Caco-2 (cell line): Measurements from ENCODE around the gene FAM81A. TPM values are rescaled to one million over a fixed set of nuclear protein-coding genes. Genes with fewer than 3 reads are reported as not detected.

Source experiments
- BruUV-seq: library from RNA; stranded (reverse); fragments of 400-500 nt; replicated peaks from 2 replicates; lab custom pipeline; 2021; lab: Mats Ljungman, UMichigan
- CTCF ChIA-PET: fragments of 300-600 bp; sonication (Branson Sonifier 250); formaldehyde crosslinking; loops from one replicate; lab custom pipeline; 2022; ENCODE audit warnings: antibody characterized with exemption; lab: Charles Lee
- POLR2A ChIA-PET: fragments of 300-600 bp; sonication (Branson Sonifier 250); formaldehyde crosslinking; loops from one replicate; lab custom pipeline; 2022; ENCODE audit warnings: antibody characterized with exemption; lab: Charles Lee
- DNase-seq, 2 experiments: peaks; one replicate each; pipeline versions ENCODE4 v3.0.0 to v3.0.0-alpha.2; 2020 to 2022
- H3K27me3 ChIP-seq: replicated peaks from 2 replicates; pipeline ENCODE4 v1.6.0; 2011; ENCODE audit warnings: low read length; ENCODE audit not compliant: control insufficient read depth, insufficient read depth
- H3K36me3 ChIP-seq: 2 replicates; pipeline ENCODE4 v1.5.1; 2011; ENCODE audit warnings: low read length; ENCODE audit not compliant: control insufficient read depth, insufficient read depth
- H3K4me1 ChIP-seq: fragments of 250-450 bp; sonication (Bioruptor Pico); 2 replicates; pipeline ENCODE4 v1.5.1; 2020; ENCODE audit warnings: mild to moderate bottlenecking
- H3K4me3 ChIP-seq: 2 replicates; pipeline ENCODE4 v1.5.1; 2011; ENCODE audit warnings: low read depth, mild to moderate bottlenecking, control low read depth, low read length
- H3K9me3 ChIP-seq: fragments of 250-450 bp; sonication (Bioruptor Pico); 2 replicates; pipeline ENCODE4 v1.5.1; 2020; ENCODE audit warnings: mild to moderate bottlenecking, moderate library complexity
- H3K27ac Mint-ChIP-seq: one replicate; pipeline ENCODE4 v1.8.0; 2022; ENCODE audit warnings: mixed read lengths; ENCODE audit not compliant: unreplicated experiment
- H3K27me3 Mint-ChIP-seq: one replicate; pipeline ENCODE4 v1.8.0; 2022; ENCODE audit warnings: mixed read lengths; ENCODE audit not compliant: insufficient read depth, unreplicated experiment
- H3K36me3 Mint-ChIP-seq: one replicate; pipeline ENCODE4 v1.8.0; 2022; ENCODE audit warnings: mild to moderate bottlenecking, mixed read lengths; ENCODE audit not compliant: insufficient read depth, unreplicated experiment
- H3K4me1 Mint-ChIP-seq: one replicate; pipeline ENCODE4 v1.8.0; 2022; ENCODE audit warnings: low read depth, mixed read lengths; ENCODE audit not compliant: unreplicated experiment
- H3K4me3 Mint-ChIP-seq: one replicate; pipeline ENCODE4 v1.8.0; 2022; ENCODE audit warnings: mild to moderate bottlenecking, moderate library complexity, mixed read lengths; ENCODE audit not compliant: unreplicated experiment
- H3K9me3 Mint-ChIP-seq: one replicate; pipeline ENCODE4 v1.8.0; 2022; ENCODE audit warnings: mixed read lengths; ENCODE audit not compliant: unreplicated experiment
- intact Hi-C: fragments of 100-400 bp; cut with micrococcal nuclease; formaldehyde crosslinking; loops from one replicate; pipeline ENCODE4 v1.10.0; 2022; ENCODE audit not compliant: unreplicated experiment
- total RNA-seq: library from RNA; stranded (reverse); gene quantifications from 2 replicates; pipeline ENCODE4 v1.2.3, GENCODE V29; 2022
- TF ChIP-seq, protein P1 (sequence below), 2 experiments: fragments of 200-600 bp in 1 of 2; IDR thresholded peaks; 1 replicate in 1 of 2; 2 replicates in 1 of 2; pipeline versions ENCODE4 v1.5.1 to v1.8.0; 2011 to 2022; ENCODE audit warnings: antibody characterized with exemption in 1 of 2, control low read depth in 1 of 2, inconsistent platforms in 1 of 2, low read depth in 1 of 2, low read length in 1 of 2, mild to moderate bottlenecking in 1 of 2, moderate library complexity in 1 of 2; ENCODE audit not compliant: insufficient read depth in 1 of 2, severe bottlenecking in 1 of 2, unreplicated experiment in 1 of 2

Gene FAM81A
- total RNA-seq, 1 experiment from 2014 or later: 6.8 TPM

DNA sequence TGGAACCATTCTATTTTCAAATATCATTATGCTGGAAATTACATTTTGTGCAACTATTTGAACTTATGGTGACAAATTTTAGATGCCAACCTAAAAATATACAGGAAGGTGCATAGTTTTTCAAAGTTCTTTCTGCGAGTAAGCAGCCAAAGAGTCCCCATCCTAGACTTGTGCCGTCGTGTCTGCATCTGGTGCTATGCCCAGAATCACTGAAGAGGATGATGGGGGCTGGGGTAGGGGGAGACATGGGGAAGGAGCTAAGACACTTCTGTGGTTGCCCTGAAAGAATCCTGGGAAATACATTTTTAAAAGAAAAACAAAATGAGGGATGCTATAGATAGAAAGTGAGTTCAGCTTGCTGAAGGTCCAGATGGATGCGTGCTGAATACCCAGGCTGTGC lies 21.2 kb upstream of the FAM81A start:
- H3K36me3 Mint-ChIP-seq: no peaks in the 10 kb centered on the region
- ChIA-PET CTCF (no interaction called here), POLR2A (no interaction called here)
- DNase-seq: no peak
- Histone ChIP-seq H3K4me3 (no peak overlapping the region), H3K27me3 (no peaks in the 10 kb centered on the region), H3K36me3 (no peaks in the 10 kb centered on the region), H3K4me1 (no peaks in the 10 kb centered on the region), H3K9me3 (no peaks in the 10 kb centered on the region)
- H3K4me3 Mint-ChIP-seq: no peak overlapping the region
- H3K9me3 Mint-ChIP-seq: no peaks in the 10 kb centered on the region
- TF ChIP-seq, protein P1, sequence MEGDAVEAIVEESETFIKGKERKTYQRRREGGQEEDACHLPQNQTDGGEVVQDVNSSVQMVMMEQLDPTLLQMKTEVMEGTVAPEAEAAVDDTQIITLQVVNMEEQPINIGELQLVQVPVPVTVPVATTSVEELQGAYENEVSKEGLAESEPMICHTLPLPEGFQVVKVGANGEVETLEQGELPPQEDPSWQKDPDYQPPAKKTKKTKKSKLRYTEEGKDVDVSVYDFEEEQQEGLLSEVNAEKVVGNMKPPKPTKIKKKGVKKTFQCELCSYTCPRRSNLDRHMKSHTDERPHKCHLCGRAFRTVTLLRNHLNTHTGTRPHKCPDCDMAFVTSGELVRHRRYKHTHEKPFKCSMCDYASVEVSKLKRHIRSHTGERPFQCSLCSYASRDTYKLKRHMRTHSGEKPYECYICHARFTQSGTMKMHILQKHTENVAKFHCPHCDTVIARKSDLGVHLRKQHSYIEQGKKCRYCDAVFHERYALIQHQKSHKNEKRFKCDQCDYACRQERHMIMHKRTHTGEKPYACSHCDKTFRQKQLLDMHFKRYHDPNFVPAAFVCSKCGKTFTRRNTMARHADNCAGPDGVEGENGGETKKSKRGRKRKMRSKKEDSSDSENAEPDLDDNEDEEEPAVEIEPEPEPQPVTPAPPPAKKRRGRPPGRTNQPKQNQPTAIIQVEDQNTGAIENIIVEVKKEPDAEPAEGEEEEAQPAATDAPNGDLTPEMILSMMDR (IDR thresholded peaks at IDR 0.05; ENCODE audit: insufficient read depth in 1 of 2, low read depth in 1 of 2, low read length in 1 of 2, severe bottlenecking in 1 of 2, unreplicated experiment in 1 of 2): no peak
- intact Hi-C loops: loop anchor here (10.0 kb wide), 1 partner anchor 252 kb away; no protein-coding TSS in a partner anchor
- H3K27ac Mint-ChIP-seq: no peak overlapping the region
- H3K27me3 Mint-ChIP-seq: no peaks in the 10 kb centered on the region
- BruUV-seq: no TSS peak
- H3K4me1 Mint-ChIP-seq: no peaks in the 10 kb centered on the region

DNA sequence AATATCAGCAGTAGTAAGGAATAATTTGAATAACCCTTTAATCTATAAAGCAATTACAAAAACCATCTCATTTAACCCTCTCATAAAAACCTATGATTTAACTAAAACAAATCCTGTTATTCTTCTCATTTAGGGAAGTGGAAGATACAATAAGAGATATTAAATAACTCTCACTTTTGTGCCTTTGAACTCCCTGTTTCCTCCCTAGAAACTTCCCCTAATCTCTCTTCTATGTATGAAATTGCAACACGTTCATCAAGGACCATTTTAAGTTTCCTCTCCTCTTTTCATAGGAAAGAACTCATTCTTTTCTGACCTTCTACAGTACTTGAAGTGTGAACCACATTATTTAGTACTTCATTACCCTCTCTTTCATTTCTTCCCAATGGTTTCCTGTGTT lies 18.8 kb upstream of the FAM81A start:
- no peaks in the 10 kb centered on the region for H3K9me3 ChIP-seq
- H3K27me3 ChIP-seq: no peaks in the 10 kb centered on the region
- no peaks in the 10 kb centered on the region for H3K4me1 Mint-ChIP-seq
- no peak for DNase-seq
- H3K36me3 ChIP-seq: no peaks in the 10 kb centered on the region
- peaks cover 3% of the 10 kb centered on the region for H3K27me3 Mint-ChIP-seq
- H3K4me3 ChIP-seq: no peak overlapping the region
- no peak overlapping the region for H3K4me3 Mint-ChIP-seq
- ChIA-PET POLR2A (no interaction called here), CTCF (no interaction called here)
- TF ChIP-seq, protein P1 (IDR thresholded peaks at IDR 0.05; ENCODE audit: insufficient read depth in 1 of 2, low read depth in 1 of 2, low read length in 1 of 2, severe bottlenecking in 1 of 2, unreplicated experiment in 1 of 2): no peak
- no TSS peak for BruUV-seq
- H3K4me1 ChIP-seq: no peaks in the 10 kb centered on the region
- no peak overlapping the region for H3K27ac Mint-ChIP-seq
- H3K36me3 Mint-ChIP-seq: no peaks in the 10 kb centered on the region
- H3K9me3 Mint-ChIP-seq: no peaks in the 10 kb centered on the region
- intact Hi-C loops: loop anchor here (10.0 kb wide), 1 partner anchor 254 kb away; no protein-coding TSS in a partner anchor

DNA sequence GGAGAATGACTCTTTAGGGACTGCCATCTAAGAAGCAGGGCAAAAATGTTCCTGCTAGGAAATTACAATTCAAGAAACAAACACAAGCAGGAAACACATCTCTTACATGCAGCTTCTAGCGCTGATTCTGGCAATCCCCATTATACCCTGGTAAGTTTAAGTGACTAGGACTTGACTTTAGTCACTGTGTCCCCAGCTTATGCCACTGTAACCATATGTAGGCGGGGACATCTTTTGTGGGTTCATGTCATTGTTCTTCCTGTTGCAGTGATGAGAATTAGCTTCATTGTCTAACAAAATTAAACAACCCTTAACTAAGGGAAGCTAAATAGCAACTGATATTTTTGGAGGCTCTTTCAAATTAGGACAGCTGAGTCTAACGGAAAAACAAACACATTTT lies 17.9 kb upstream of the FAM81A start:
- Histone ChIP-seq H3K4me3 (no peak overlapping the region), H3K9me3 (no peaks in the 10 kb centered on the region), H3K36me3 (no peaks in the 10 kb centered on the region), H3K4me1 (no peaks in the 10 kb centered on the region), H3K27me3 (no peaks in the 10 kb centered on the region)
- POLR2A ChIA-PET: no interaction called here
- H3K4me3 Mint-ChIP-seq: no peak overlapping the region
- CTCF ChIA-PET: no interaction called here
- H3K9me3 Mint-ChIP-seq: no peaks in the 10 kb centered on the region
- TF ChIP-seq, protein P1 (IDR thresholded peaks at IDR 0.05; ENCODE audit: insufficient read depth in 1 of 2, low read depth in 1 of 2, low read length in 1 of 2, severe bottlenecking in 1 of 2, unreplicated experiment in 1 of 2): no peak
- intact Hi-C loops: no loop called here
- DNase-seq: no peak
- BruUV-seq: no TSS peak
- H3K27me3 Mint-ChIP-seq: peaks cover 7% of the 10 kb centered on the region
- no peaks in the 10 kb centered on the region for H3K36me3 Mint-ChIP-seq
- H3K27ac Mint-ChIP-seq: no peak overlapping the region
- no peaks in the 10 kb centered on the region for H3K4me1 Mint-ChIP-seq
